Measurements from ENCODE around the gene ALKBH5. TPM values are rescaled to one million over a fixed set of nuclear protein-coding genes. Genes with fewer than 3 reads are reported as not detected.

The ALKBH5 gene
- total RNA-seq, 1 donor from 2014 or later = 104 TPM

GRCh38 chr17:18186627-18186982, 3.0 kb downstream of the ALKBH5 start:
- peaks cover 72% of the 10 kb centered on the region for H3K4me1 Mint-ChIP-seq

GRCh38 chr17:18187226-18187625, 3.6 kb downstream of the ALKBH5 start:
- no peaks in the 10 kb centered on the region for H3K9me3 Mint-ChIP-seq
- H3K27me3 Mint-ChIP-seq (ENCODE audit: low read depth) = peaks cover 3% of the 10 kb centered on the region
- no peak for TF ChIP-seq CTCF (conservative IDR thresholded peaks at IDR 0.05)
- peak overlapping the region; percentile 54 for H3K27ac Mint-ChIP-seq (ENCODE audit: unreplicated experiment)
- no peak for DNase-seq (ENCODE audit: low read depth, low spot score)
- H3K4me3 Mint-ChIP-seq = peak overlapping the region; percentile 98
- peaks cover 14% of the 10 kb centered on the region for H3K36me3 Mint-ChIP-seq (ENCODE audit: low read depth)
- peaks cover 68% of the 10 kb centered on the region for H3K4me1 Mint-ChIP-seq

More at GRCh38 chr17:18186627-18186982, 3.0 kb downstream of the ALKBH5 start:
- no peak for DNase-seq (ENCODE audit: low read depth, low spot score)
- Mint-ChIP-seq H3K9me3 (no peaks in the 10 kb centered on the region), H3K36me3 (ENCODE audit: low read depth) (peaks cover 14% of the 10 kb centered on the region), H3K27ac (ENCODE audit: unreplicated experiment) (no peak overlapping the region), H3K27me3 (ENCODE audit: low read depth) (peaks cover 3% of the 10 kb centered on the region), H3K4me3 (peak overlapping the region; percentile 98)
- TF ChIP-seq CTCF (conservative IDR thresholded peaks at IDR 0.05) = no peak

GRCh38 chr17:18187821-18188761, 4.5 kb downstream of the ALKBH5 start:
- Mint-ChIP-seq H3K36me3 (ENCODE audit: low read depth) (peaks cover 14% of the 10 kb centered on the region), H3K9me3 (no peaks in the 10 kb centered on the region), H3K27me3 (ENCODE audit: low read depth) (peaks cover 3% of the 10 kb centered on the region), H3K4me1 (peaks cover 65% of the 10 kb centered on the region), H3K4me3 (peak overlapping the region; percentile 98), H3K27ac (ENCODE audit: unreplicated experiment) (peak overlapping the region; percentile 37)
- TF ChIP-seq CTCF (conservative IDR thresholded peaks at IDR 0.05) = no peak
- DNase-seq (ENCODE audit: low read depth, low spot score) = no peak

GRCh38 chr17:18190628-18191235, 7.1 kb downstream of the ALKBH5 start:
- no peak for DNase-seq (ENCODE audit: low read depth, low spot score)
- Mint-ChIP-seq H3K36me3 (ENCODE audit: low read depth) (peaks cover 12% of the 10 kb centered on the region), H3K4me3 (no peak overlapping the region), H3K4me1 (peaks cover 50% of the 10 kb centered on the region), H3K9me3 (no peaks in the 10 kb centered on the region), H3K27me3 (ENCODE audit: low read depth) (no peaks in the 10 kb centered on the region), H3K27ac (ENCODE audit: unreplicated experiment) (peak overlapping the region; percentile 20)
- no peak for TF ChIP-seq CTCF (conservative IDR thresholded peaks at IDR 0.05)

GRCh38 chr17:18191236-18191667, 7.6 kb downstream of the ALKBH5 start:
- TF ChIP-seq CTCF (conservative IDR thresholded peaks at IDR 0.05) = no peak
- no peaks in the 10 kb centered on the region for H3K9me3 Mint-ChIP-seq
- peak overlapping the region; percentile 20 for H3K27ac Mint-ChIP-seq (ENCODE audit: unreplicated experiment)
- H3K36me3 Mint-ChIP-seq (ENCODE audit: low read depth) = peaks cover 12% of the 10 kb centered on the region
- H3K4me1 Mint-ChIP-seq = peaks cover 44% of the 10 kb centered on the region
- H3K4me3 Mint-ChIP-seq = peak overlapping the region; percentile 3
- DNase-seq (ENCODE audit: low read depth, low spot score) = no peak
- no peaks in the 10 kb centered on the region for H3K27me3 Mint-ChIP-seq (ENCODE audit: low read depth)

Data from neural crest cell (in vitro differentiated cells).